ENCODE measurements around the gene ELP5.

DNA sequence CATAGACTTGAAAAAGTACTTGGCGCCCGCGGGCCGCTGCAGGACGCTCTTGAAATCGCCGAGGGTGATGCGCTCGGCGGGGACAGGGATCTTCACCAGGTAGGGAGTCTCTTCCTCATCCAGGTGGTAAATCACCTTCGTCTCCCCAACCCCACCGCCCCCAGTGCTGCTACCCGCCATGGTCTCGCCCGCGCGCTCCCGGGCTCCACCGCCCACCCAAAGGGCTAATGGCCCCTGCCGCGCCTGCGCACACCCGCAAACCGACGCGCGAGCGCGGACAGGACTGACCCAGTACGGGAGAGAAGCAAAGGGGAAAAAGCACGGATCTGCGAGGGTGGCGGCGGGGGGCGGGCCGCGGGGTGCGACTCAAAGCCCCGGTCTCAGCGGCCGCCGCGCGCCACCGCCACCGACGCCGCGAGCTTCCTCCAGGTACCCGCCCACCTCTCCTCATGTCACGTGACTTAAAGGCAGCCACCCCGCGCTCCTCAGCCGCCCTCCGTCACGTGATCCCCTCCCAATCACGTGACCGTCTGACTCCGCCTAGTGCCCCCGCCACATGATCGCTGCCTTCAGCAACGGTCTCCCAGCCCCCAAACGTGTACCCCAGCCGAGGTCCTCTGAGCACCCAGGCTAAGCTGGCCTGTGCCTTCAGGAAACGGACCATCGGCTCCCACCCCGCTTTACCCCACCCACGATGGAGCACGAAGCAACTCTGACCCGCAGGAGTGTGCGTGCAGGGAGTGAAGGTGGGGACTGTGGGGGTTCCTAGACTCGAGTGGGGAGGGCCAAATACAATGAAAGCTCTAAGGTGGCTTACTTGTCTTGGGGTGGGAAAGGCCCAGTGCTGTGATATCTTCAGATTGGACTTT, 17.7 kb upstream of the ELP5 start, which contains the start of gene DVL2:
- TF ChIP-seq POLR2A (IDR thresholded peaks at IDR 0.05), result peak in 1 of 2 donors; percentile 79
- TF ChIP-seq, protein P1, sequence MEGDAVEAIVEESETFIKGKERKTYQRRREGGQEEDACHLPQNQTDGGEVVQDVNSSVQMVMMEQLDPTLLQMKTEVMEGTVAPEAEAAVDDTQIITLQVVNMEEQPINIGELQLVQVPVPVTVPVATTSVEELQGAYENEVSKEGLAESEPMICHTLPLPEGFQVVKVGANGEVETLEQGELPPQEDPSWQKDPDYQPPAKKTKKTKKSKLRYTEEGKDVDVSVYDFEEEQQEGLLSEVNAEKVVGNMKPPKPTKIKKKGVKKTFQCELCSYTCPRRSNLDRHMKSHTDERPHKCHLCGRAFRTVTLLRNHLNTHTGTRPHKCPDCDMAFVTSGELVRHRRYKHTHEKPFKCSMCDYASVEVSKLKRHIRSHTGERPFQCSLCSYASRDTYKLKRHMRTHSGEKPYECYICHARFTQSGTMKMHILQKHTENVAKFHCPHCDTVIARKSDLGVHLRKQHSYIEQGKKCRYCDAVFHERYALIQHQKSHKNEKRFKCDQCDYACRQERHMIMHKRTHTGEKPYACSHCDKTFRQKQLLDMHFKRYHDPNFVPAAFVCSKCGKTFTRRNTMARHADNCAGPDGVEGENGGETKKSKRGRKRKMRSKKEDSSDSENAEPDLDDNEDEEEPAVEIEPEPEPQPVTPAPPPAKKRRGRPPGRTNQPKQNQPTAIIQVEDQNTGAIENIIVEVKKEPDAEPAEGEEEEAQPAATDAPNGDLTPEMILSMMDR (IDR thresholded peaks at IDR 0.05), result no peak
